Activated CD8-positive, alpha-beta memory T cell treated with anti-CD3 and anti-CD28 coated beads for 1 hour (primary cell): ENCODE data around the gene KLHL29.

Experiments used
- DNase-seq, 2 donors: peaks; one replicate each; pipeline ENCODE4 v3.0.0-alpha.2; 2020; ENCODE audit warnings: low read depth in 1 of 2; ENCODE audit errors: extremely low read depth in 1 of 2

The KLHL29 gene

DNA sequence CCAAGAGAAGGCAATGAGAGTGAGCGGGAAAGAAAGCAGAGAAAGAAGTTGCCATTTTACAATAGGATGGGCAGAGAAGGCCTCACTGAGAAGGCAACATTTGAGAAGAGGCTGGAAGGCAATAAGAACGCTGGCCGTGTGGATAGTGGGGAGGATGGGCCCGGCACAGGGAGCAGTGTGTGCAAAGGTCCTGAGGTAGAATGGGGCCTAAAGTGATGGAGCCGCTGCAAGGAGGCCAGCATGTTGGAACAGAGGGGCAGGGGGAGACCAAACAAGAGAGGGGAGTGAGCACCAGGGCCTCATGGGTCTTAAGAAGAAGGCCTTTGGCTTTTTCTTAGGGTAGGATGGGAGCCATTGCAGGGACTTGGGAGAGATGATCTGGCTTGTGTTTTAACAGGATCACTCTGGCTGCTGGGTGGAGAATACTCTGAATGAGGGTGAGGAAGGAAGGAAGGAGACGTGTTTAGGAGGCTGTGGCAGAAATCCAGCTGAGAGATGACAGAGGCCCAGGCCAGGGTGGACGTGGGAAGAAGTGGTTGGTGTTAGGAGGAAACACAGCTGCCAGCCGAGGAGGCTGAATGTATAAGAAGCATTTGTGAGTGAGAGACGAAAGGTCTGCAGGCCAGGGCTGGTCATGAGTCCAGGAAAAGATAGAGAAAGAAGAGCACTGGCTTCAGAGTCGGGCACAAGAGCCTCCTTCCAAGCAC lies 159.8 kb downstream of the KLHL29 start:
- no peak for DNase-seq

DNA sequence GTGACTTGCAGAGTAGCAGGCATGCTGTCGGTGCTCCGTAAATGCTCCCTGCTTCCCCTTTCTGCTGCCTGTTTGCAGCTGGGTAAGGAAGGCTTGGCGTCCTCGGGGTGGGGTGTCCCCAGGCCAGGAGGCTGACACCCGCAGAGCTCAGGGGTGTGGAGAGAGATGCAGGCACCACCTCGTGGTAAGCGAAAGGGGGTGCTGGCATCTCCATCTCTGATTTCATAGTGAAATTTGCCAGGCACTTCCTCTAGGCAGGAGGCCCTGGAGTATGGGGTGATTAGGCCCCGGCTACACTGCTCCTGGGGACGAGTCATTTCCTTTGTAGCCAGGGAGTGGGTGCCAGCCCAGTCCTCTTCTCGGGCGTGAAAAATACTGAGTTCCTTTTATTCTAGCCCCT lies 160.4 kb downstream of the KLHL29 start:
- no peak for DNase-seq

- no peak for DNase-seq
These were observed 160.8 kb downstream of the KLHL29 start for GRCh38 chr2:23545811-23546210.

- no peak for DNase-seq
These were observed 161.9 kb downstream of the KLHL29 start for GRCh38 chr2:23546913-23547312.

DNA sequence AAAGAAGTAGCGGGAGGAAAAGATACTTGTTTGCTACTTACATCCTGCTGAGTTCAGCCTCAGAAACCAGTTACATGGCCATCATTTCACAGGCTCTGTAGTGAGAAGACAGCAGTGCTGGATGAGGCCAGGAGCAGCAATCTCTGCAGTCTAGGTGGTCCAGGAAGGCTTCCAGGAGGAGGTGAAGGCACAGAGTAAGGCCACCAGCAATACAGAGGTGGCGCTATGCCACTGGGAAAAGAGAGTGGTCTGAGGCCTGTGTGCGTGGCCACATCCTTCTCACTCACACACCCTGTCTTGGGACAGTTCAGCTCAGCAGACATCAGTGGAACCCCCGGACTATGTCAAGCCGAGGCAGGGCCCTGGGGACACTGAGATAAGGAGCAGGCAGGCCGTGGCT lies 162.7 kb downstream of the KLHL29 start:
- no peak for DNase-seq

GRCh38 chr2:23548143-23548769 lies 163.3 kb downstream of the KLHL29 start:
- no peak for DNase-seq

DNA sequence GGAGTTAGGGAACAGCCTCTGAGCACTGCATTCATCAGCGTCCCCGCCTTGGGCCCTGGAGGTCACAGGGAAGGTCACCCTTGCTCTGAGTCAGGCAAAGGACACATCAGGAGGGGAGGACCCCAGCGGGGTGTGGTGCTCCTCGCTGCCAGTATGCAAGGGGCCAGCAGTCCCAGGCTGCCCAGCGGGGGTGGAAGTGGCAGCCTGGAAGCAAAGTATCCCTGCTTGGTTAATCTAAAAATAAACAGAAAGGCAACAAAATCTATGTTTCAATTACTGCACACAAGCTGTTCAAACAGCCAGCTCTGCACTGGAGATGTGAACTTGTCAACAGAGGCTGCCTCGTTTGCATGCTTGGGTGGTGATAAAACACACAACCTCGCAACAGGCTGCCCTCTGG lies 164.1 kb downstream of the KLHL29 start:
- DNase-seq = no peak

DNA sequence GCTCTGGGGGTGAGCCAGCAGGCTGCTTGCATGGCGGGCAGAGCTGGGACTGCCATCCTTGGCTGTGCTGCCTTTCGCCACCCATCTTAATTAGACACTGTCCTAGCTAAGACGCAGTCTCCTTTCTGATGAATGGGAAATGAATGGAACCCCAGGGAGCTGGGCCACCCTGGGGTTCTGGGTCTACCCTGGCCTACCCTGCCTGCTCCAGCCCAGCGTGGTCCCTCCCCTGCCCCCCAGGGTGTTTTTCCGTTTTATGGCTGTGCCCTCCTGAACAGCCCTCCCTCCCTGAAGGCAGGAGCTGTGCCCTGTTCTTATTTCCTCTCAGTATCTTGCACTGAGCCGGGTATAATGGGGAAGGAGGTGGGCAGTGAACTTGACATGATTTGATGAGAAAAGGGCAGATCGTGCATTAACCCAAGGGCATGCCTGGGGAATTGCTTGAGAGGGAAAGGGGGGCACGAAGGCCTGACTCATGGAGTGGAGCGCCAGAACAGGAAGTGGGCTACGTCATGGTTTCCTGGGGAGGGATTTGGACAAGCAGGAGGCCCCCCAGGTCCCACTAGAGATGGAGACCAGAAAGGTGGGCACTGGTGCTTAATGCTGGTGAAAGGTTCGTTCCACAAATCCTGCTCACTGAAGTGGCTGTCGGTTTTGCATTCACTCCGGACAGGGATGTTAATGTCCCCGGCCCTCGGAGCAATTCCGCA lies 165.0 kb downstream of the KLHL29 start:
- no peak for DNase-seq

- DNase-seq = no peak
These were observed 165.6 kb downstream of the KLHL29 start for GRCh38 chr2:23550553-23550952.

- DNase-seq = no peak
These were observed 166.9 kb downstream of the KLHL29 start for GRCh38 chr2:23551875-23552274.

DNA sequence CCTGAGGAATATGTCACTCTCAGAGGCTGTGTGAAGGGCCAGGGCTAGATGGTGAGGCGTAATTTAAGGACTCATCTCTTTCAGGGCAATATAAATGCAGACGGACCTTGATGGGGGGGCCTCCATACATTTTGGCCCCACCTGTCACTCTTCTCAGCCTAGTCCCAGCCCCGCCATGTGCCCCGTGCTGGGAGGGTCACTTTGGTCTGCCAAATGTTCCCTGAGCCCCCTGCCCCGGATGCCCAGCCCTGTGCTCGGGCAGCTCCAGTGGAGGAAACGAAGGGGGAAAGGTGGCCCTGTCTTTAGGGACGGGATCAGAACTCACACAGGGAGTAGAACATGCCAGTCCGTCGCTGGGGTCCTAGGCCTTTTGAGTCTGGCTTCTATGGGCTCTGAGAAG lies 168.6 kb downstream of the KLHL29 start:
- no peak for DNase-seq

- DNase-seq = no peak
These were observed 169.2 kb downstream of the KLHL29 start for GRCh38 chr2:23554054-23554697.

DNA sequence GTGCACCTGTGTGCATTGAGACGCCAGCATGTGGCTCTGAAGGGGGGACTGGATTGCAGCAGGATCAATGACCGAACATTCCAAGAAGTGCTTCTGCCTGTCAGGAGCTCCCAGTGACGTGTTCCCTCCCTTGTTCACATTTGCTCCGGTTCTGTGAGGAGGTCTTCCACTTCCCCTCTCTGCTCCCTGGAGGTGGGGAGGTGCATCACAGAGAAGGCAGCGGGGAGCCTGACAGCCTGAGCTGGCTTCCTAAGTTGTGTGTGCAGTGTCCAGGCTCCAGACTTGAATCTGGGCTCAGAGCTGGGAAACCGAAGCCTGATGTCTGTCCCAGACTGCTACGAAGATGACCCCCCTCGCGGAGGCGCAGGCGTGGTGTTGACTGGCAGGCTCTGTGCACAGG lies 171.0 kb downstream of the KLHL29 start:
- no peak for DNase-seq

GRCh38 chr2:23556929-23557328 lies 171.9 kb downstream of the KLHL29 start:
- DNase-seq = no peak

GRCh38 chr2:23557455-23557854 lies 172.5 kb downstream of the KLHL29 start:
- no peak for DNase-seq

GRCh38 chr2:23559561-23560239 lies 174.7 kb downstream of the KLHL29 start:
- DNase-seq = no peak

DNA sequence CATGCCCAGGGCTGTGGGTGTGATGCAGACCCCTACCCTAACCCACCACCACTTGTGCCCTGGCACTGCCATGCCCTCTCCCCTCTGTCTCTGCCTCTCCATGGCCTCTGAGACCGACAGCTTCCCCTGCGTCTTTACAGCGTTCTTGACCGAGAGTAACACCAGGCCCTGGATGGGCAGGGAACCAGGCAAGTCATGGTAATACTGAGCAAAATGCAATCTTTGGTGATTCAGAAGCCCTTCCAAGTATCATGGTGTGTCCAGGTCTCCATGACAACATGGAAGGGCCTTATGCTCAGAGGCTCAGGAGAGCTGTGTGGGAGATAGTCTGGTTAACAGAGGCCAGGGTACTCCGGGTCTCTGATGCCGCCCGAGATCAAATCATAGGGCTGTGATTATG lies 176.1 kb downstream of the KLHL29 start:
- DNase-seq = no peak

DNA sequence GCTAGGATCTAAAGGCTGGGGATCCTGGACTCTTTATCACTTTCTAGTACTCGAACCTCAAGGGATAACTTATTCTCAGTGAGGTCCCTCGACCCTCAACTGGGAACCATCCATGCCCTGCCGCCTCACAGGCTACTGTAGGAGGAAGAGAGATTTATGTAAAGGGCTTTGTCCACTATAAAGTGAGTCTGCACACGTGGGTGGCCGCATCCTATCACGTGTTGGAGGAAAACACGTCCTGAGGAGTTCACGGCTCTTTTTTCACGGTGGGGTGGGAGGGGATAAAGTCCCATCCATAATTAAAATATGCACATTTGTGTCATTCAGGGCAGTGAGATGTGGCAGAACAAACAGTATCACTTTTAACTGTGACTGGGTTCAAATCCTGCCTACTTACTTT lies 176.6 kb downstream of the KLHL29 start:
- DNase-seq = no peak

DNA sequence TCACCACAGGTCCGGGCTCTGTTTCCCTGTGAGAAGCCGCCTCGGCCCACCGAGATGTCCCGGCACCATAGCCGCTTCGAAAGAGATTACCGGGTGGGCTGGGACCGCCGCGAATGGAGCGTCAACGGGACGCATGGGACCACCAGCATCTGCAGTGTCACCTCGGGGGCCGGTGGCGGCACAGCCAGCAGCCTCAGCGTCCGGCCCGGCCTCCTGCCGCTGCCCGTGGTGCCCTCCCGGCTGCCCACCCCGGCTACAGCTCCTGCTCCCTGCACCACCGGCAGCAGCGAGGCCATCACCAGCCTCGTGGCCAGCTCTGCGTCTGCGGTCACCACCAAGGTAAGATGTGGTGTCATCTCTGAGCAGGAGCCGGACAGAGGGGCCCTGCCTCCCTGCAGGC lies 177.2 kb downstream of the KLHL29 start:
- DNase-seq = no peak

DNA sequence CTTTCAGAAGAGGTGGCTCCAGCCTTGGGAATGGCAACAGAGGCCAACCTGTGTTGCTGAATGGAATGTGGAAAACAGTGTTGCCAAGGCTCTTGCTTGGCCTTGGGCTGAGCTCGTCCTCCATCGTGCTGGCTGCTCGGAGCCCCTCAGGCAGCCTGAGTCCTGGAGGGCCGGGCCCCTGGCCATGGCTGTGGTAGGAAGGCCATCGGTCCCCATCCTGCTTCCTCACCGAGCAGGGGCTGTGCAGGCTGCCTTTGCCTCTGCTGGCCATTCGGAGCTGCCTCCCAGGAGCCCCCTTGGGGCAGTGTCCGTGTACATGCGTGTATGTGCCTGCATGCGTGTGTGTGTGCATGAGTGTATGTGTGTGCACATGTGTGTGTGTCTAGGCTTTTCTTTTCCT lies 178.2 kb downstream of the KLHL29 start:
- DNase-seq = no peak
